DMS 273 (cell line): ENCODE data around the gene TOR1AIP1.
"Not testable (repeated sequence)": the region's sequence is repeated elsewhere in the genome, so short reads cannot be mapped to it uniquely, and the experiment has no call there.

Experiments used
- DNase-seq: peaks from one replicate; lab custom pipeline; 2025; ENCODE audit not compliant: unreplicated experiment; lab: John Stamatoyannopoulos, UW

TOR1AIP1 gene

DNA sequence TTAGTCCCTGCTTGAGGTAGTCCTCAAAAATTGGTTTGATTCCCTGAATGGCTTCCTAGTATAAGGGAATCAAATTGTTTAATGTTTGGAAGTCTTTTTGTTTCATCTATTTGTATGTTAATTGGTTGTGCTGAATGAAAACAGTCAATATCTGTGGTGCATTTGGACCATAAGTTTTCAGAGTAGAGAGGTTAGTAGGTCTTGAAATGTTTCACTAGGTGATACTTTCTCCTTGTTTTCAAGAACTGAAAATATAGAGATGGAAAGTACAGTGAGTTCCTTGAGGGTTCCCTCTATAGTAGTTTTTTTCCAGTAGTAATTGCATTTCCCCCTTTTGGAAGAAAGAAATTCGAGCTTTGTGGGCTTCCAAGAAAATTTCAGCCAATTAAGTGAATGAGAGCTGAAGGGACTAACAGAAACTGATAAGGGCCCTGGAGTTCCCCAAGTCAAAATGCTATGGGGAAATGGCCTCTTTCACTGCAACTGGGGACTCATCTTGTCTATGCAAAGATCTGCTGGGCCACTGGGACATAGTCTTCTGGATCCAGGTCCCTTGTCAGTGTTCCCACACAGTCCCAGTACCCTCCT is 53.9 kb downstream of the TOR1AIP1 start:
- DNase-seq = no peak

DNA sequence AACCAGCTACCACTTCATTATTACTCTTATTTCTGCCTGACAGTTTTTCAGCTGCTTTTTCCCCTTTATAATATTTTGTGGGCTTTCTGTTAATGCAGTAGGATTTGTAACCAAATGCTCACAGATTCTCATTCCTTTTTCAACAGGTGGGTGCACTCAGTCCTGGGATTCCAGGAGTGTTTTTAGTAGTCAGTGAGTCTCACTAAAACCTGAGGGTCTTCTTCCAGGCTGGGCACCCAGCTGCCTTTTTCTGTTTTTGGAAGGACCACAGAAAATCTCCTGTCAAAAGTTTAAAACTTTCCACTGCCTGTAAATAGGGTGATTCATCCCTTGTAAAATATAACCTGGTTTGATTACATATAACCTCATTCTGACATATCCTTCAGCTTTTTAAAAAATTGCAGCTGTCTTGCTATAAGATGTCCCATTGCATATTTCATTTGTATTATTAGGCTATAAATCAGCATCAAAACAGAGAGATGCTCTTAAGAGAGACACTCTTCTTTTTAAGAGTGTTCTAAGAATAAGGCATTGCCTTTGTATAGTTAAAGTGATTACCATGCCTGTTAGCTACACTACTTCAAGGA is 55.7 kb downstream of the TOR1AIP1 start:
- no peak for DNase-seq

DNA sequence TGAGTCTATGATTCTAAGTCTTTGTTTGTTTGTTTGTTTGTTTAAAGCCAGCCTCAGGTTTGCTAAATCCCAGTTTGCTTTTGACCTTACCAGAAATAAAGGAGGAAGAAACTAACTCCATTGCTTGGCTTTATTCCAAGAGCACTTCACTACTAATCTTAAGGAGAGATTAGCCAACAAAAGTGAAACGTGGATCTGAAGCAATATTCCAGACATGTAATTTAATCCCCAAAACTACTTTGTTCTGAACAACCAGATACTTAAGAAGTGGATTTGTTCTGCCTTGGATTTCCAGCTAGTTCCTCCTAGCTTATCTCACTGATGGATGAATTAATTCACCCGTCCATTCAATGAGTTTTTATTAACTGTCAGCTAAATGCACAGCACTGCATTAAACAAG is 56.7 kb downstream of the TOR1AIP1 start:
- peak; percentile 50 for DNase-seq

DNA sequence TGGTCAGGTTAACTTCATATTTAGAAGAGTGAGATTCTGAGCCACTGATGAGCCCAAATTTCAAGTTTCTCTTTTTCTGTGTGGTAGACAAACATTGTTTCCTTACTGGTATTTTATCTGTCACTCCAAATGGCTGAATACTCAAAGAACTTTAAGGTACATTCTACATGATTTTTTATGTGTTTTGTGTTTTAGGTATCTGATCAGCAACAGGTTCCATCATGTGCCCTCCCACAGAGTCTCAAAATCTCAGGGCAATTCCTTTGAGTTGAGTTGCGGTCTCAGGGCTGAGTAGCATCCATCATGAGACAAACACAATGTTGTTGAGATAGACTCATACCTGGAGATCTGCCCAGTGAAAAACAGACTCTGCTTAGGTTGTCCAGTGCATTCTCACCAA is 57.9 kb downstream of the TOR1AIP1 start:
- DNase-seq = no peak

DNA sequence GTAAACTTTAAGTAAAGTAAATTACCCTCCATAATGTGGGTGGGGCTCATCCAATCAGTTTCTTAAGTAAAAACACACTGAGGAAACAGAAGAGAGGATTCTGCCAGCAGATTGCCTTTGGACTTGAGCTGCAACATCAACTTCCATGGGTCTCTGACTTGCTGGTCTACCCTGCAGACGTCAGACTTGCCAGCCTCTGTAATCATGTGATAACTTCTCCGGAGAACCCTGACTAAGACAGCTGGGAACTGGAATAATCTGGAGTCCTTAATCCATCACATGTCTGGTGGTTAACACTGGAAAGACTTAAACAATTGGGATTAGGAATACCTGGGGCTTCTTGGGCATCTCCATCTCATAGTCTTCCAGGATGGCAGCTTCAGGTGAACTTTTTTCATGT is 59.4 kb downstream of the TOR1AIP1 start:
- peak; percentile 9 for DNase-seq

DNA sequence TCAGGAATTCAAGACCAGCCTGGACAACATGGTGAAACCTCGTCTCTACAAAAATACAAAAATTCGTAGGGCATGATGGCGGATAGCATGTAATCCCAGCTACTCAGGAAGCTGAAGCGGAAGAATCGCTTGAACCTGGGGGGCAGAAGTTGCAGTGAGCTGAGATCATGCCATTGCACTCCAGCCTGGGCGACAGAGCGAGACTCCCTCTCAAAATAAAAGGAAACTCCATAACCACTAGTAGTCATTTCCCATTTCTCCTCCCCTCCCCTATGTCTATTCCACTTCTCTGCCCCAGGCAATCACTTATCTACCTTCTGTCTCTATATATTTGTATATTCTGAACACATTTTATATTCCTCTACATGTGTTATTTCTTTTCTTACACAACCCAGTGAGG is 68.6 kb downstream of the TOR1AIP1 start:
- no peak for DNase-seq

DNA sequence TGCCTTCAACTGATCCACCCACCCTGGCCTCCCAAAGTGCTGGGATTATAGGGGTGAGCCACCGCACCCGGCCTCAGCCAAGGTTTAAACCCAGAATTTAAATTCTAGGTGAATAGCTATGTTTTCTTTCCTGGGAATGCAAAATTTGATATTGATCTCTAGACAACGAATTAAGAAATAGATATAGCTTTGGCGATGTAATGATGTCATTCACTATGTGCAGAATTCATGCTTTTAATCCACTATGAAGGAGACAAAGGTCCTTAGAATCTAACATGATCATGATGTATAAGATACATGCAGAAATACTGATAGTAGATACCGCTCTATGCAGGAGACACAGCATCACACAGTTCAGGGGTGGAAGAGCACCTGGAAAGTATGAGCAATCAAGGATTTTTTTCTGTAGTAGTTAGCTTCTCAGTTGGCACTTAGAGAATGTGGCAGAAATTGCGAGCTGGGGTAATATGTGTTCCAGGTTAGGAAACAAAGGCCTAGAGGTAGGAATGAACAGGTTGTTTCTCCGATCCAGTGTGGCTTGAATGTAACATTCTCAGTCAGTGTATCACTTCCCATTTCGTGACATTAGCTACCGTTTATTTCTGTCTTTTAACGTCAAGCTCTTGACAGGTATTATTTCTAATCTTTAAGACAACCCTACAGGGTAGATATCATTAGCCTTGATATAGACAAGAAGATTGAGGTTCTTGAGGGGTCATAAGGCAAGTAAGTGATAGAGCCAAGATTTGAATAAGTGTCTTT is 69.5 kb downstream of the TOR1AIP1 start:
- no peak for DNase-seq

DNA sequence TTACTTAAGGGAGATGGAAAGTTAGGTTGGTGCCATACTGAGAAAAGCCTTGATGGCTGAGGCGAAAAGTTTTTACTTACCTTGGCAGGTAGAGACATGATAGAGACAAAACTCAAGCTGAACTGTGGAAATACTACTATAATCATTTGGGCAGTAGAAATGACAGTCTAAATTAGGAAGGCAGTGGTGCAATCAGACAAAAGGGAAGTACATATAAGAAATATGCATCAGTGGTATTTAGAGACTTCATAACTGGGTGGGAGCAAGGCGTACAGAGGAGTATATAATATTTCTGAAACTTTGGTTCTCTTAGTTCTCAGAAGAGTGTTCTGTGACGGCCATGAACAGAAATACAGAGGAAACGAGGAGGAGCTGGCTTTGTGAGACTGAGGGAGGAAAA is 70.1 kb downstream of the TOR1AIP1 start:
- DNase-seq = no peak

DNA sequence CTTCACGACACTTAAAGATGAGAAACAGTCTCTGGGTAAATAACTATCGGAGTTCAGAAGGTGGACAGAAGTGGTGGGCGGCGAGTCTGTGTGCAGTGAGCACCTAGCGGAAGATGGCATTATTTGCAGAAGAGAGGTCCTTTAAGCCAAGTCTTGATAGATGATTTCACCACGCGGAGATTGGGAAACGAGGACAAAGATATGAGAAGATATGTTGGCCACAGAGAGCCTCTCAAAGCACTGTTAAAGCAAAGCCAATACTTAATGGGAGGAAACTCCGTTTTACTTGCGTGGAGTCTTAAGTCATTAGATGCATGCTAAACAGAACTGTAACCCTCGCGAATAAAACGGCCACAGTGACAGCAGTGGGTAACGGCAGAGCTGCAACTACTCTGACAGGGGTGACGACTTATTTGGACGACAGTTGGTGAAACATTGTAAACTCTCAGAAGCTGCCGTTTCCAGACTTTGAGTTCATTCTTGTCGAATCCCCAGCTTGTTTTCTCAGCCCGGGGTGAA is 71.9 kb downstream of the TOR1AIP1 start:
- no peak for DNase-seq

DNA sequence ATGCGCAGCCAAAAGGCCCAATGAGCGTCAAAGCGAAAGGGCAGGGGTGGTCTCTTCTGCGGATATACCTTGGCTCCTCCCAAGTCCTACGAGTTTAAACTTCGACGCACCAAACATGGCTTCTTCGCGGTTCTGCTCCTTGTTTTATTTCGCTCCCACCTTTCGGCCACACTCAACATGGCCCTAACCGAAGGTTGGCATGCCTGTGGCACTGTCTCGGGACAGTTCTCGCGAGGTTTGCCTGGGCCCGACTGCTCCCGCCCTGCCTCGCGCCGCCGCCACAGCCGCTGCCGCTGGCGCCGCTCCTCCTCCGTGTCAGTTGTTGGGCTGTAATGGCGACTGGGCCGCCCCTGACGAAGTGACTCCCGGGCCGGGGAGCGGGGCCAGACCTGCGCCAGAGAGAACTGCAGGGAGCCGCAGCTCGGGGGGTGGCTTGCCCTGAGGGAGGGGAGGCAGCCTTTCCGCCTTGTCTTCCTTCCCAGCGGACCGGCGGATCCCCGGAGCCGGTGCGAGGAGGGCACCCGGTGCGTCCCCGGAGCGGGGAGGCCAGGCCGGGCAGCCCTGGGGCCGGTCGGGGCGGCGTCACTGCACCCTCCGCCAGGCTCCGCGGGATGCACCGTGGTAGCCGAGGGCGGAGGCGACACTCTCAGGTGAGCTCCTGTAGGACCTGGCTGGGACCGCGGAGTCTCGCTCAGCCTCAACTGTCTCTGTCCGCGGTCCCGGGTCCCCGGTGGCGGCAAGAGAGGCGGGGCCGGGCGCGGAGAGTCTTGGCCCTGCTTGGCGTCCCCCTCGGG is 72.6 kb downstream of the TOR1AIP1 start, which contains the start of gene CEP350:
CEP350 (plus strand) TSS at position 318 of the 794 bp plus-strand sequence. CDS start 31,372 bp downstream, outside the sequence.
- DNase-seq = peak; percentile 100

DNA sequence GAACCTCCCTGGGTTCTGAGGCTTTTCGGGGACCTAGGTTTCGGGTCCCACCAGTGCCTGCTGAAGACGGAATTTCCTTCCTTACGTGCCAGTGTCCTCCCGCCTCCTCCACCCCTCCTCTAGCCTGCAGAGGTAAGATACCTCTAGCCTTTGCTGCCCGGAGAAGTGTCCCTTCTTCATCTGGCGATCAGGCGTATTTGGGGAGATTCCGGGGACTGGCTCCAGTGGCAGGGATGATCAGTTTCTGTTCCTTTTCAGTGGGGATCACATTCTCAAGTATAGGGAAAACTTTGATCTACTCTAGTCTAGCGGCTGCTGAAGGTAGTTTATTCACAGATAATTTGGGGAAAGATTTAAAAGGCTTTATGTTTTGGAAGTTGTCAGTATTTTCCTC is 73.2 kb downstream of the TOR1AIP1 start:
- no peak for DNase-seq

DNA sequence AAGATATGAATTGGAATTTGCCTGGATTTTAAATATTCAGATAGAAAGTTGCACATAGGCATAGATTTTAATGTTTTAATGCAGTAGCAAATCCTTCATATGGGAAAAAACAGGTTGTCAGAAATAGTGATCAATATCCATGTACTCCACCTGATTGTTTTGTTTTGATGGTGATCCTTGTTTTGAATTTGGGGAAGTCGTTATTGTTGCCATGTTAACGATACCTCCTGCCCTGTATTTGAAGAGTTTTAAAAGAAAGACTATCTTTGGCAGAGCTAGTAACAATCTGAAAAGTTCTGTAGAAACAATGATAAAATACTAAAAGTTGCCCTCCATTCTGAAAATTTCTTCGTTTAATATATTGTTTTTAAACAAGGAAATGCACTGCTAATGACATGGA is 73.6 kb downstream of the TOR1AIP1 start:
- no peak for DNase-seq

DNA sequence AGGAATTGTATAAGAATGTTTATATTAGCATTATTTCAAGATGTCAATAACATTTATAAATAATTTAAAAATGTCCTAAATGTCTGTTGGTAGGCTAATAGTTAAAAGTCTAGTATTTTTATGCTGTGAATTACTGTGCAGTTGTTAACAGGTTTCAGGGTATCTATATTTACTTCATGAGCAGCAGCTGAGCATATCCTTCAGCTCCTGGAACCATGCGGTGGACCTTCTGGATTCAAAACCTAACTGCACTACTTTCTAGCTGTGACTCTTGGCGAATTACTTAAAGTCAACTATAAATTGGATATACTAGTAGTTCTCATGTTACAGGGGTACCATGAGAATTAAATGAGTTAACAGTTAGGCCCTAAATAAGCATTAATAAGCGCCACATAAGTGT is 76.3 kb downstream of the TOR1AIP1 start:
- peak; percentile 82 for DNase-seq

DNA sequence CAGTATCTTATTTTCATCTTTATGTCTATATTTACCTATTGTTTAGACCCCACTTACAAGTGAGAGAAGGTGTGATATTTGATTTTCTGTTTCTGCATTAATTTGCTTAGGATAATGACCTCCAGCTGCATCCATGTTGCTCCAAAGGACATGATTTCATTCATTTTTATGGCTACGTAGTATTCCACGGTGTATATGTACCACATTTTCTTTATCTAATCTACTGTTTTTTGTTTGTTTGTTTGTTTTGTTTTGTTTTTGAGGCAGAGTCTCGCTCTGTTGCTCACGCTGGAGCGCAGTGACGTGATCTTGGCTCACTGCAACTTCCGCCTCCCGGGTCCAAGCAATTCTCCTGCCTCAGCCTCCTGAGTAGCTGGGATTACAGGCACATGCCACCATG is 80.1 kb downstream of the TOR1AIP1 start:
- DNase-seq = not testable (repeated sequence)

DNA sequence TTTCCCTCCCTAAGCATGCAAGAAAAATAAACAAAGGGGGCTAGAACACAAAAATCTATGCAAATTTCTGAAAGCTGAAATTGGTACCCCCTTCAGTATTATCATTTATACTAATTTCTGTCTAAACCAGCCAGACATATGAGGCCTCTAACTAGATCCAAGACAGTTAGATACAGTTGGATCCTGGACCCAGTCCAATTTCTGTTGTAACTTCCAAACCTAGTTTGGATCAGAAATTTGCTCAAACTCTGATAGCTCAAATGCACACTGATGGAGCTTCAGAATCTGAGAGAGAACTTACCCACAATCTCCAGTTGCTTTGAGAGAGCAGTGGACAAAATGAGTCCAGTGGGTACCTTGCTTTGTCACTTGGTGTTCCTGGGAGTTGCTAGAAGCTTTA is 84.5 kb downstream of the TOR1AIP1 start:
- DNase-seq = no peak

DNA sequence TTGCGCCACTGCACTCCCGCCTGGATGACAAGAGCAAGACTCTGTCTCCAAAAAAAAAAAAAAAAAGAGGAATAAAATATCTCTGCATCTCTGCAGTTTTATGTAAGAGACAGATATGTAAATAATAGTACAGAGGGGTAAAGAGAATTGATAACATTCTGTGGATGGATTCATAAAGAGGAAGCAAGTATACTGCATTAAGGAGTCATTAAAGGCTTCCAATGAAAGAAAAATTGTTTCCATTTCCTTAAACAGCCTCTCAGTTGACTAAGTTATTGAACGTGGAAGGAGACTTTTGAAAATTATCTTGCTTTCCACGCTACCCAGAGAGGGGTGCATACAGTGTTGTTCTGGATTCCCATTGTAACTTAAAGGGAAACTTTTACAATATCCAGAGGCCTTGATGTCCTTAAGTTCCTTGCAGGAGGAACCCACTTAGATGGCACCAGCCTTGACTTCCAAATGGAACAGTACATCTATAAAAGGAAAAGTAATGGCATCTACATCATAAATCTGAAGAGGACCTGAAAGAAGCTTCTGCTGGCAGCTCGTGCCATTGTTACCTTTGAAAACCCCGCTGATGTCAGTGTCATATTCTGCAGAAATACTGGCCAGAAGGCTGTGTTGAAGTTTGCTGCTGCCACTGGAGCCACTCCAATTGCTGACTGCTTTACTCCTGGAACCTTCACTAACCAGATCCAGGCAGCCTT is 86.4 kb downstream of the TOR1AIP1 start:
- DNase-seq = no peak

DNA sequence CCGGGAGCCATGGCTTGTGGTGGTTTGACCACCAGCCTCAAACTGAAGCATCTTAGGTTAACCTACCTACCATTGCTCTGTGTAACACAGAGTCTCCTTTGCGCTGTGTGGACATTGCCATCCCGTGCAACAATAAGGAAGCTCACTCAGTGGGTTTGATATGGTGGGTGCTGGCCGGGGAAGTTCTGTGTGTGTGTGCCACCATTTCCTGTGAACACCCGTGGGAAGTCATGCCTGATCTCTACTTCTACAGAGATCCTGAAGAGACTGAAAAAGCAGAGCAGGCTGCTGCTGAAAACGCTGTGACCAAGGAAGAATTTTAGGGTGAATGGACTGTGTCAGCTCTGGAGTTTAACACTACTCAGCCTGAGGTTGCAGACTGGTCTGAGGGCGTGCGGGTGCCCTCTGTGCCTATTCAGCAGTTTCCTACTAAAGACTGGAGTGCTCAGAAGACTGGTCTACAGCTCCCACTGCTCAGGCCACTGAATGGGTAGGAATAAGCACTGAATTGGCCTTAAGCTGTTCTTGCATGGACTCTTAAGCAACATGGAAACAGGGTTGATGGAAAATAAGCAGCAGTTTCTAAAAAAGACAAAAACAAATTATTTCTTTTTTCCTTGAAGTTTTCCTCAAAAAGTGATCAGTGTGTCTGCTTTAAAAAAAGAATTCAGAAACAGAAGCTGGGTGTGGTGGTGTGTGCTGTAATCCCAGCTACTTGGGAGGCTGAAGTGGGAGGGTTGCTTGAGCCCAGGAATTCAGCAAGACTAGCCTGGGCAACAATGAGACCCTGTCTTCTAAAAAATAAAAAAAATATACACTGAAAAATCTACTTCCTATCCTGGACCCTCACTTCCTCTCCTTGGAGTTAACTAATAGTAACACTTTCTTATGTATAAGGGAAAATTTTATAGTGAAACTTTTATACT is 87.2 kb downstream of the TOR1AIP1 start:
- DNase-seq = no peak
